Measurements from ENCODE around the gene CLSTN2. TPM values are rescaled to one million over a fixed set of nuclear protein-coding genes. Genes with fewer than 3 reads are reported as not detected.

The CLSTN2 gene
- total RNA-seq, 1 experiment from 2014 or later: not detected

DNA sequence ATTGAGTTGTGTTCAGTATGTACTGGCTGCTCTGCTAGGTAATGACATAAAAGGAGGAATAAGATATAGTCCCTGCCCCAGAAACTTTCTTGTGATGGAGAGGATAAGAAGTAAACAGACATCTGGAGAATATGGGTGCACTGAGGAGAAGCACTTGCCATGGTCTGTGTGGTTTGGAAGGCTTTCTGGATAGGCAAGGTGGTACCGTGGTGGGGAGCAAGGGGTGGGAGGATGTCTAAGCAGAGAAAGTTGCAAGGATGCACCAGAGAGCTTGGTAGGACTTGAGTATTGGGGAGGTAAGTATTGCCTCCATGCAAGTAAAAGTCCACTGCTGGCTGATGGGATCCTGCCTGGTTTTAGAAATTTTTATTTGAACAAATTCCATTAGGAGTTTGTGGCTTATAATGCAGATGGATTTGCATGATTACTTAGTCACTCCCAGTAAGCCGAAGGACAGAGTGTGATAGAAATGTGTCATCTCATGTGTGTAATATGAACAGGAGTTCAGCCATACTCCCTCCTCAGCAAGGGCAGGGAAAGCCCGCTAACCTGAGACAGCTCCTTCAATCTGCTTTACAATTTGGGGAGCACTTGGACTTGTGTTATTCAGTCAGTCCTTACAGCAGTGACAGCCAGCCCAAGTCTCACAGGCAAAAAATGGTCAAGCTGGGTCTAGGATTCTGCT lies 53.6 kb downstream of the CLSTN2 start:
- DNase-seq (no peak), ATAC-seq (no peak)
- TF ChIP-seq, protein P1, sequence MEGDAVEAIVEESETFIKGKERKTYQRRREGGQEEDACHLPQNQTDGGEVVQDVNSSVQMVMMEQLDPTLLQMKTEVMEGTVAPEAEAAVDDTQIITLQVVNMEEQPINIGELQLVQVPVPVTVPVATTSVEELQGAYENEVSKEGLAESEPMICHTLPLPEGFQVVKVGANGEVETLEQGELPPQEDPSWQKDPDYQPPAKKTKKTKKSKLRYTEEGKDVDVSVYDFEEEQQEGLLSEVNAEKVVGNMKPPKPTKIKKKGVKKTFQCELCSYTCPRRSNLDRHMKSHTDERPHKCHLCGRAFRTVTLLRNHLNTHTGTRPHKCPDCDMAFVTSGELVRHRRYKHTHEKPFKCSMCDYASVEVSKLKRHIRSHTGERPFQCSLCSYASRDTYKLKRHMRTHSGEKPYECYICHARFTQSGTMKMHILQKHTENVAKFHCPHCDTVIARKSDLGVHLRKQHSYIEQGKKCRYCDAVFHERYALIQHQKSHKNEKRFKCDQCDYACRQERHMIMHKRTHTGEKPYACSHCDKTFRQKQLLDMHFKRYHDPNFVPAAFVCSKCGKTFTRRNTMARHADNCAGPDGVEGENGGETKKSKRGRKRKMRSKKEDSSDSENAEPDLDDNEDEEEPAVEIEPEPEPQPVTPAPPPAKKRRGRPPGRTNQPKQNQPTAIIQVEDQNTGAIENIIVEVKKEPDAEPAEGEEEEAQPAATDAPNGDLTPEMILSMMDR (conservative IDR thresholded peaks at IDR 0.05; ENCODE audit: low read depth, low read length): no peak
- TF ChIP-seq EZH2 (IDR thresholded peaks at IDR 0.05; ENCODE audit: low read length, unreplicated experiment): no peak
- no peak for TF ChIP-seq EZH2phosphoT487 (IDR thresholded peaks at IDR 0.05; ENCODE audit: borderline replicate concordance, low read length)
- no peak overlapping the region for H3K9ac ChIP-seq (ENCODE audit: low read length)
- no peak overlapping the region for H3K4me2 ChIP-seq (ENCODE audit: low read length)
- no peaks in the 10 kb centered on the region for H3K27me3 ChIP-seq (ENCODE audit: low read length)
- no peaks in the 10 kb centered on the region for H3K9me2 ChIP-seq (replicated peaks; ENCODE audit: low read length)
- CTCF ChIA-PET: no interaction called here
- no peaks in the 10 kb centered on the region for H3F3A ChIP-seq (ENCODE audit: low read length, unreplicated experiment)
- intact Hi-C loops (cut with micrococcal nuclease): no loop called here
- H3K4me1 ChIP-seq (ENCODE audit: insufficient read depth, low read length): no peaks in the 10 kb centered on the region
- H3K79me2 ChIP-seq (ENCODE audit: low read length): no peaks in the 10 kb centered on the region
- POLR2A ChIA-PET (ENCODE audit: unreplicated experiment): no interaction called here
- H4K20me1 ChIP-seq (ENCODE audit: low read length): no peaks in the 10 kb centered on the region
- H2AFZ ChIP-seq (ENCODE audit: low read length): no peak overlapping the region
- no peaks in the 10 kb centered on the region for H3K36me3 ChIP-seq (ENCODE audit: low read depth, low read length)
- H3K4me3 ChIP-seq (ENCODE audit: low read length): no peak overlapping the region
- H3K9me3 ChIP-seq (ENCODE audit: low read length): no peaks in the 10 kb centered on the region
- no peak overlapping the region for H3K27ac ChIP-seq (ENCODE audit: low read length)
- BruUV-seq (replicated peaks): no TSS peak

DNA sequence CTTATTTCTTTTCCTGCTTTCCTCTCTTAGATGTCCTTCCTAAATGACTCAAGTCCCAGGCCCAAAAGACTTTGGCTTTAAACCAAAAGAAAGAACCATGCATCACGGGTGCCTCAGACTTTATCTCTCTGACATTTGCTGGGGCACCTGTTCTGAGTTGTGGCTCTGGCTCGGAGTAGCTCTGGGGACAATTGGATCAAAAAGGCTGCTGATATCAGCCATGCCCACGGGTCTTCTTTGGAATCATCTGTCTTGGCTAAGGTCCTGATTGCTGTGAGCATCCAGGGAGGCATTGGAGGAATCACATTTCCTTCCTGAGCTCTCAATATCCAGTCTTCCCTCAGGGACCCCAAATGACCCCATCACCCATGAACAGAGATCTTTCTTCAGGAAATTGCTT lies 59.9 kb downstream of the CLSTN2 start:
- ChIA-PET POLR2A (ENCODE audit: unreplicated experiment) (no interaction called here), CTCF (no interaction called here)
- Histone ChIP-seq H3F3A (ENCODE audit: low read length, unreplicated experiment) (no peaks in the 10 kb centered on the region), H3K79me2 (ENCODE audit: low read length) (no peaks in the 10 kb centered on the region), H3K27ac (ENCODE audit: low read length) (no peak overlapping the region), H3K9me3 (ENCODE audit: low read length) (no peaks in the 10 kb centered on the region), H2AFZ (ENCODE audit: low read length) (no peak overlapping the region), H3K4me3 (ENCODE audit: low read length) (no peak overlapping the region), H3K36me3 (ENCODE audit: low read depth, low read length) (no peaks in the 10 kb centered on the region), H4K20me1 (ENCODE audit: low read length) (no peaks in the 10 kb centered on the region), H3K9ac (ENCODE audit: low read length) (no peak overlapping the region), H3K4me1 (ENCODE audit: insufficient read depth, low read length) (no peaks in the 10 kb centered on the region), H3K27me3 (ENCODE audit: low read length) (no peaks in the 10 kb centered on the region), H3K9me2 (replicated peaks; ENCODE audit: low read length) (no peaks in the 10 kb centered on the region), H3K4me2 (ENCODE audit: low read length) (no peak overlapping the region)
- ATAC-seq (no peak), DNase-seq (no peak)
- TF ChIP-seq EZH2phosphoT487 (IDR thresholded peaks at IDR 0.05; ENCODE audit: borderline replicate concordance, low read length) (no peak), EZH2 (IDR thresholded peaks at IDR 0.05; ENCODE audit: low read length, unreplicated experiment) (no peak)
- TF ChIP-seq, protein P1 (conservative IDR thresholded peaks at IDR 0.05; ENCODE audit: low read depth, low read length): no peak
- no TSS peak for BruUV-seq (replicated peaks)
- intact Hi-C loops (cut with micrococcal nuclease): no loop called here

DNA sequence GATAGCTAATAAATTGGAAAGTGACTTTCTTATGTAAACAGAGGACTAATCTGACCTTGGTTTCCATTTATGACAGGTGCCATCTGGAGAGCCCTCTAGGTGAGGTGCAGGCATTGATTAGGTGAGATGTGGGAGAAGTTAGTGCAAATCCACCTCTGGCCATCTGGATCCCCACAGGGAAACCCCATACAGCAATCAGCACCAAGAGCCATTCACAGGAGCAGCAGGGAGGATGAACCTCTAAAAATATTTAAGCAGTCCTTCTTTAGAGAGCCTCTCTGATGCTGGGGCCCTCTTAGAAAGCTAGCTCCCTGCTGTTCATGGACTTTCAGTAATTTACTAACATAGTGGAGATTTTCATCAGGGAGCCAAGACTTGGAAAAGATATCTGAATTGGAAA lies 69.3 kb downstream of the CLSTN2 start:
- ATAC-seq: no peak
- Histone ChIP-seq H3K79me2 (ENCODE audit: low read length) (no peaks in the 10 kb centered on the region), H2AFZ (ENCODE audit: low read length) (no peak overlapping the region), H3F3A (ENCODE audit: low read length, unreplicated experiment) (no peaks in the 10 kb centered on the region), H3K4me1 (ENCODE audit: insufficient read depth, low read length) (no peaks in the 10 kb centered on the region), H3K9me2 (replicated peaks; ENCODE audit: low read length) (no peaks in the 10 kb centered on the region), H3K27ac (ENCODE audit: low read length) (no peak overlapping the region), H3K36me3 (ENCODE audit: low read depth, low read length) (no peaks in the 10 kb centered on the region), H3K9ac (ENCODE audit: low read length) (no peak overlapping the region), H4K20me1 (ENCODE audit: low read length) (no peaks in the 10 kb centered on the region), H3K9me3 (ENCODE audit: low read length) (no peaks in the 10 kb centered on the region), H3K27me3 (ENCODE audit: low read length) (no peaks in the 10 kb centered on the region), H3K4me3 (ENCODE audit: low read length) (no peak overlapping the region), H3K4me2 (ENCODE audit: low read length) (no peak overlapping the region)
- intact Hi-C loops (cut with micrococcal nuclease): no loop called here
- BruUV-seq (replicated peaks): no TSS peak
- CTCF ChIA-PET: no interaction called here
- no peak for TF ChIP-seq EZH2phosphoT487 (IDR thresholded peaks at IDR 0.05; ENCODE audit: borderline replicate concordance, low read length)
- no peak for TF ChIP-seq EZH2 (IDR thresholded peaks at IDR 0.05; ENCODE audit: low read length, unreplicated experiment)
- TF ChIP-seq, protein P1 (conservative IDR thresholded peaks at IDR 0.05; ENCODE audit: low read depth, low read length): no peak
- POLR2A ChIA-PET (ENCODE audit: unreplicated experiment): no interaction called here
- no peak for DNase-seq

Measured in PC-3 (cell line).